Measurements from ENCODE around the gene BPIFA3. TPM values are rescaled to one million over a fixed set of nuclear protein-coding genes. Genes with fewer than 3 reads are reported as not detected.

BPIFA3 gene
- total and polyA plus RNA-seq, 2 of the 13 experiments (the other 11 are each of a cell fraction or from before 2014, with no cell fraction given) = not detected

- Histone ChIP-seq H3K9ac (ENCODE audit: insufficient read depth, low read depth, low read length) (no peak overlapping the region), H3K4me1 (ENCODE audit: insufficient read depth, low read length) (no peaks in the 10 kb centered on the region), H3K4me3 (replicated peaks in 1 of 3; ENCODE audit: insufficient read depth in 1 of 3, low read depth in 2 of 3, low read length in 3 of 3) (no peak overlapping the region), H3K36me3 (replicated peaks in 1 of 2; ENCODE audit: control insufficient read depth in 1 of 2, insufficient read depth in 2 of 2, low read length in 2 of 2) (no peaks in the 10 kb centered on the region), H3K27ac (ENCODE audit: extremely low read length, insufficient read depth, low read length) (no peak overlapping the region), H3K9me3 (ENCODE audit: low read length) (no peaks in the 10 kb centered on the region), H4K20me1 (ENCODE audit: insufficient read depth, low read length) (no peaks in the 10 kb centered on the region), H3K79me2 (ENCODE audit: insufficient read depth, low read length) (no peaks in the 10 kb centered on the region), H3K27me3 (ENCODE audit: control insufficient read depth in 1 of 2, insufficient read depth in 2 of 2, low read length in 2 of 2) (no peaks in the 10 kb centered on the region), H3K4me2 (ENCODE audit: low read depth, low read length) (no peak overlapping the region), H2AFZ (ENCODE audit: low read length) (no peak overlapping the region)
- ChIA-PET CTCF (ENCODE audit: low intra/inter-chr PET ratio, low total read pairs) (no interaction called here), POLR2A (no interaction called here)
- WGBS (ENCODE audit: low lambda C conversion rate) = 24% methylated on average over 3 of the region's 3 CpGs
- intact Hi-C loops (cut with micrococcal nuclease; ENCODE audit: unreplicated experiment) = no loop called here
- BruUV-seq (replicated peaks) = no TSS peak
- DNase-seq (ENCODE audit: low spot score) (no peak), ATAC-seq (no peak), FAIRE-seq (no peak)
- in situ Hi-C loops (cut with HindIII; ENCODE audit: extremely low pct_ligation_motif_present, low pct_unique_long_range_greater_than_20kb) = no loop called here
- TF ChIP-seq KAT8 (CRISPR knock-in tag; IDR thresholded peaks at IDR 0.05) = no peak
- no peak for TF ChIP-seq ONECUT2 (CRISPR knock-in tag; IDR thresholded peaks at IDR 0.05)
- TF ChIP-seq MIER3 (CRISPR knock-in tag; IDR thresholded peaks at IDR 0.05; ENCODE audit: borderline replicate concordance) = no peak
- TF ChIP-seq ZBTB40 (IDR thresholded peaks at IDR 0.05) = no peak
- TF ChIP-seq ZBTB40 (CRISPR knock-in tag; IDR thresholded peaks at IDR 0.05) = no peak
- TF ChIP-seq ZNF7 (CRISPR knock-in tag; IDR thresholded peaks at IDR 0.05) = no peak
- no peak for TF ChIP-seq CHD4 (IDR thresholded peaks at IDR 0.05; ENCODE audit: borderline replicate concordance, low read length)
- TF ChIP-seq, protein P1, sequence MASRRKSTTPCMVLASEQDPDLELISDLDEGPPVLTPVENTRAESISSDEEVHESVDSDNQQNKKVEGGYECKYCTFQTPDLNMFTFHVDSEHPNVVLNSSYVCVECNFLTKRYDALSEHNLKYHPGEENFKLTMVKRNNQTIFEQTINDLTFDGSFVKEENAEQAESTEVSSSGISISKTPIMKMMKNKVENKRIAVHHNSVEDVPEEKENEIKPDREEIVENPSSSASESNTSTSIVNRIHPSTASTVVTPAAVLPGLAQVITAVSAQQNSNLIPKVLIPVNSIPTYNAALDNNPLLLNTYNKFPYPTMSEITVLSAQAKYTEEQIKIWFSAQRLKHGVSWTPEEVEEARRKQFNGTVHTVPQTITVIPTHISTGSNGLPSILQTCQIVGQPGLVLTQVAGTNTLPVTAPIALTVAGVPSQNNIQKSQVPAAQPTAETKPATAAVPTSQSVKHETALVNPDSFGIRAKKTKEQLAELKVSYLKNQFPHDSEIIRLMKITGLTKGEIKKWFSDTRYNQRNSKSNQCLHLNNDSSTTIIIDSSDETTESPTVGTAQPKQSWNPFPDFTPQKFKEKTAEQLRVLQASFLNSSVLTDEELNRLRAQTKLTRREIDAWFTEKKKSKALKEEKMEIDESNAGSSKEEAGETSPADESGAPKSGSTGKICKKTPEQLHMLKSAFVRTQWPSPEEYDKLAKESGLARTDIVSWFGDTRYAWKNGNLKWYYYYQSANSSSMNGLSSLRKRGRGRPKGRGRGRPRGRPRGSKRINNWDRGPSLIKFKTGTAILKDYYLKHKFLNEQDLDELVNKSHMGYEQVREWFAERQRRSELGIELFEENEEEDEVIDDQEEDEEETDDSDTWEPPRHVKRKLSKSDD (CRISPR knock-in tag; IDR thresholded peaks at IDR 0.05; ENCODE audit: low read depth) = no peak
- TF ChIP-seq MXD3 (CRISPR knock-in tag; IDR thresholded peaks at IDR 0.05) = no peak
- no peak for TF ChIP-seq ZFP36L1 (CRISPR knock-in tag; IDR thresholded peaks at IDR 0.05)
- TF ChIP-seq ZNF235 (CRISPR knock-in tag; IDR thresholded peaks at IDR 0.05; ENCODE audit: borderline replicate concordance) = no peak
- no peak for TF ChIP-seq DDIT3 (CRISPR knock-in tag; IDR thresholded peaks at IDR 0.05)
- no peak for TF ChIP-seq FOXP1 (IDR thresholded peaks at IDR 0.05)
- no peak for TF ChIP-seq FOXP1 (CRISPR knock-in tag; IDR thresholded peaks at IDR 0.05)
Observed at GRCh38 chr20:33246077-33246476, 28.9 kb downstream of the BPIFA3 start.

Data from HepG2 (cell line).